Measurements from ENCODE around the gene KIFC3.
A peak's percentile ranks its signal among the peaks of the same experiment; 100 is the strongest.
"Not testable (repeated sequence)": the region's sequence is repeated elsewhere in the genome, so short reads cannot be mapped to it uniquely, and the experiment has no call there.

The KIFC3 gene

GRCh38 chr16:57749856-57750452 lies 52.3 kb downstream of the KIFC3 start:
- Histone ChIP-seq H4K20me1 (peaks cover 0 to 4% (median 0%) of the 10 kb centered on the region in 11 experiments; a peak in 2 of 22 replicates), H3K27me3 (no peaks in the 10 kb centered on the region), H3K9me3 (replicated peaks in 1 of 11) (no peaks in the 10 kb centered on the region), H3K27ac (0 out of 22 replicates have a peak overlapping the region, but pooled peaks of 1 of the 11 experiments have one; percentile 8), H3K4me3 (no peak overlapping the region), H3K36me3 (peaks cover 43 to 94% (median 64%) of the 10 kb centered on the region in 11 experiments), H3K4me1 (peaks cover 0 to 21% (median 8%) of the 10 kb centered on the region in 10 experiments; a peak in 15 of 20 replicates), H3K9ac (peak overlapping the region in 3 of 11 experiments; percentile 5 to 33 (median 24); a peak in 3 of 22 replicates), H3K4me2 (peak overlapping the region in 2 of 11 experiments; percentile 1 to 5; a peak in 1 of 22 replicates)
- no peak for TF ChIP-seq Cebpa-rat (IDR thresholded peaks at IDR 0.05)

- Histone ChIP-seq H3K4me2 (no peak overlapping the region), H3K9me3 (replicated peaks in 1 of 11) (no peaks in the 10 kb centered on the region), H3K4me1 (peaks cover 0 to 29% (median 12%) of the 10 kb centered on the region in 10 experiments; a peak in 17 of 20 replicates), H3K36me3 (peaks cover 35 to 94% (median 61%) of the 10 kb centered on the region in 11 experiments), H3K27ac (no peak overlapping the region), H3K9ac (no peak overlapping the region), H3K4me3 (no peak overlapping the region), H4K20me1 (peaks cover 0 to 4% (median 0%) of the 10 kb centered on the region in 11 experiments; a peak in 1 of 22 replicates), H3K27me3 (no peaks in the 10 kb centered on the region)
- no peak for TF ChIP-seq Cebpa-rat (IDR thresholded peaks at IDR 0.05)
Observed at GRCh38 chr16:57749101-57749692, 53.1 kb downstream of the KIFC3 start.

GRCh38 chr16:57748596-57748995 lies 53.7 kb downstream of the KIFC3 start:
- Histone ChIP-seq H3K36me3 (peaks cover 32 to 94% (median 57%) of the 10 kb centered on the region in 11 experiments), H3K4me2 (no peak overlapping the region), H3K9me3 (replicated peaks in 1 of 11) (no peaks in the 10 kb centered on the region), H3K4me1 (peaks cover 0 to 35% (median 18%) of the 10 kb centered on the region in 10 experiments; a peak in 18 of 20 replicates), H3K27ac (no peak overlapping the region; a peak in 1 of 22 replicates), H3K27me3 (no peaks in the 10 kb centered on the region), H3K4me3 (no peak overlapping the region), H4K20me1 (peaks cover 0 to 4% (median 0%) of the 10 kb centered on the region in 11 experiments; a peak in 2 of 22 replicates), H3K9ac (peak overlapping the region in 2 of 11 experiments; percentile 1 to 15; a peak in 3 of 22 replicates)
- no peak for TF ChIP-seq Cebpa-rat (IDR thresholded peaks at IDR 0.05)

GRCh38 chr16:57747996-57748395 lies 54.3 kb downstream of the KIFC3 start:
- no peaks in the 10 kb centered on the region for H3K9me3 ChIP-seq (replicated peaks in 1 of 11)
- no peaks in the 10 kb centered on the region for H3K27me3 ChIP-seq
- H3K36me3 ChIP-seq = peaks cover 32 to 92% (median 52%) of the 10 kb centered on the region in 11 experiments
- H3K4me1 ChIP-seq = peaks cover 0 to 41% (median 24%) of the 10 kb centered on the region in 10 experiments; a peak in 18 of 20 replicates
- no peak overlapping the region for H3K4me2 ChIP-seq
- no peak overlapping the region for H3K27ac ChIP-seq
- no peak for TF ChIP-seq Cebpa-rat (IDR thresholded peaks at IDR 0.05)
- no peak overlapping the region for H3K4me3 ChIP-seq
- no peak overlapping the region for H3K9ac ChIP-seq
- peaks cover 0 to 4% (median 0%) of the 10 kb centered on the region in 11 experiments; a peak in 2 of 22 replicates for H4K20me1 ChIP-seq

- Histone ChIP-seq H3K36me3 (peaks cover 32 to 92% (median 50%) of the 10 kb centered on the region in 11 experiments), H3K4me1 (peaks cover 0 to 46% (median 29%) of the 10 kb centered on the region in 10 experiments; a peak in 18 of 20 replicates), H3K27me3 (no peaks in the 10 kb centered on the region), H3K9ac (0 out of 22 replicates have a peak overlapping the region, but pooled peaks of 1 of the 11 experiments have one; percentile 35), H3K9me3 (replicated peaks in 1 of 11) (no peaks in the 10 kb centered on the region), H3K27ac (no peak overlapping the region), H3K4me3 (no peak overlapping the region), H3K4me2 (no peak overlapping the region), H4K20me1 (peaks cover 0 to 4% (median 0%) of the 10 kb centered on the region in 11 experiments; a peak in 2 of 22 replicates)
- no peak for TF ChIP-seq Cebpa-rat (IDR thresholded peaks at IDR 0.05)
Observed at GRCh38 chr16:57747496-57747895, 54.8 kb downstream of the KIFC3 start.

GRCh38 chr16:57747091-57747490 lies 55.2 kb downstream of the KIFC3 start:
- Histone ChIP-seq H3K27me3 (no peaks in the 10 kb centered on the region), H3K36me3 (peaks cover 28 to 92% (median 50%) of the 10 kb centered on the region in 11 experiments), H3K9me3 (replicated peaks in 1 of 11) (no peaks in the 10 kb centered on the region), H3K27ac (no peak overlapping the region), H3K4me2 (no peak overlapping the region), H4K20me1 (peaks cover 0 to 4% (median 0%) of the 10 kb centered on the region in 11 experiments; a peak in 2 of 22 replicates), H3K4me1 (peaks cover 0 to 50% (median 33%) of the 10 kb centered on the region in 10 experiments; a peak in 18 of 20 replicates), H3K4me3 (no peak overlapping the region), H3K9ac (no peak overlapping the region)
- no peak for TF ChIP-seq Cebpa-rat (IDR thresholded peaks at IDR 0.05)

GRCh38 chr16:57746316-57746715 lies 56.0 kb downstream of the KIFC3 start:
- not testable (repeated sequence) for H3K4me2 ChIP-seq; H3K27me3 ChIP-seq; H3K4me3 ChIP-seq; H3K9me3 ChIP-seq (replicated peaks in 1 of 11); H4K20me1 ChIP-seq; H3K9ac ChIP-seq; H3K27ac ChIP-seq
- peaks cover 0 to 58% (median 41%) of the 10 kb centered on the region in 10 experiments; a peak in 18 of 20 replicates for H3K4me1 ChIP-seq
- peaks cover 20 to 92% (median 47%) of the 10 kb centered on the region in 11 experiments; a peak in 21 of 22 replicates for H3K36me3 ChIP-seq

- no peak overlapping the region for H3K4me3 ChIP-seq
- H3K4me2 ChIP-seq = no peak overlapping the region
- no peaks in the 10 kb centered on the region for H3K27me3 ChIP-seq
- peaks cover 15 to 91% (median 46%) of the 10 kb centered on the region in 11 experiments; a peak in 21 of 22 replicates for H3K36me3 ChIP-seq
- no peak overlapping the region for H3K27ac ChIP-seq
- no peaks in the 10 kb centered on the region for H3K9me3 ChIP-seq (replicated peaks in 1 of 11)
- peaks cover 0 to 63% (median 47%) of the 10 kb centered on the region in 10 experiments; a peak in 18 of 20 replicates for H3K4me1 ChIP-seq
- no peak overlapping the region; a peak in 1 of 22 replicates for H3K9ac ChIP-seq
- no peak for TF ChIP-seq Cebpa-rat (IDR thresholded peaks at IDR 0.05)
- H4K20me1 ChIP-seq = peaks cover 0 to 4% (median 0%) of the 10 kb centered on the region in 11 experiments; a peak in 4 of 22 replicates
Observed at GRCh38 chr16:57745768-57746167, 56.5 kb downstream of the KIFC3 start.

GRCh38 chr16:57744642-57744903 lies 57.7 kb downstream of the KIFC3 start:
- Histone ChIP-seq H4K20me1 (peaks cover 0 to 4% (median 0%) of the 10 kb centered on the region in 11 experiments; a peak in 3 of 22 replicates), H3K9ac (0 out of 22 replicates have a peak overlapping the region, but pooled peaks of 2 of the 11 experiments have one; percentile 0 to 66), H3K27ac (peak overlapping the region in 1 of 11 experiments; percentile 38; a peak in 1 of 22 replicates), H3K4me3 (no peak overlapping the region), H3K36me3 (peaks cover 14 to 96% (median 50%) of the 10 kb centered on the region in 11 experiments; a peak in 21 of 22 replicates), H3K9me3 (replicated peaks in 1 of 11) (no peaks in the 10 kb centered on the region), H3K4me2 (peak overlapping the region in 6 of 11 experiments; percentile 59 to 90 (median 84); a peak in 9 of 22 replicates), H3K27me3 (no peaks in the 10 kb centered on the region), H3K4me1 (peaks cover 0 to 67% (median 57%) of the 10 kb centered on the region in 10 experiments; a peak in 16 of 20 replicates)
- TF ChIP-seq Cebpa-rat (IDR thresholded peaks at IDR 0.05) = no peak
